Measurements from ENCODE around the gene VIPAS39.
A peak's percentile ranks its signal among the peaks of the same experiment; 100 is the strongest.

VIPAS39 gene

GRCh38 chr14:77390188-77390587, 67.2 kb downstream of the VIPAS39 start:
- DNase-seq, result no peak

DNA sequence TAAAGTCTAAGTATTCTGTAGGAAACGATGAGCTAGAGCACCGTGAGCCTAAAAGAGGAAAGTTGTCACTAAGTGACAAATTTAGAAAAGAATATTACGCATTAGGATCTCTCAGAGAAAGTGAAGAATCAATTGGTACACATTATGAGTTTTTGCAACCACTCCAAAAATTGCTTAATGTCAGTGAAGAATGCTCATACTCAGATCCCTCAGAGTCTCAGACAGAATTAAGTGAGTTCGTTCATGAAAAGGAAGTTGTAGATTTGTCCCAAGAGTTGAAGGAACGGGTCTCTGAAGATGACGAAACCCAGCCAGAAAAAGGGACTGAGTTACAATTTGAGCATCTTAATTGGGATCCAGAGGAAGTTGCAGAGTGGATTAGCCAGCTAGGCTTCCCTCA, 78.7 kb downstream of the VIPAS39 start:
- no peak for DNase-seq

DNA sequence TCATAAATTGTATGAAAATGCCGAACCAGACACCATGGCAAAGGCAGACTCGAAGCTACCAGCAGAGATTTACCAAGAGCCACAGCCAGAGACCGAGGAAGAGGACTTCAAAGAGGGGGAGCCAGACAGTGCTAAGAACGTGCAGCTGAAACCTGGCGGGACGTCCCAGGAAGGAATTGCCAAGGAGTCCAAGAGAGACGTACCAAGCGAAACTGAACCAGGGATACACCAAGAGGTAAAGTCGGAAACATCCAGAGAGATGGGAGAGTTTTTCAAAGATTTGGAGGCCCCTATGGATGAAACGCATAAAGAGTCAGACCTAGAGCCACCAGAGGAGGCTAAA, 79.9 kb downstream of the VIPAS39 start:
- no peak for DNase-seq

GRCh38 chr14:77376771-77377501, 80.5 kb downstream of the VIPAS39 start, which contains the start of the genes SAMD15 and TMED8:
SAMD15 (plus strand) TSS chr14:77377379; CDS start chr14:77377419, 40 bp downstream.
TMED8 (minus strand) TSS chr14:77377094; CDS start chr14:77377053, 41 bp downstream.
- peak; percentile 78 for DNase-seq

Data from COR-L47 (cell line).